SKM-1 (cell line): ENCODE measurements around the gene PSIP1.
"Not testable (repeated sequence)": the region's sequence is repeated elsewhere in the genome, so short reads cannot be mapped to it uniquely, and the experiment has no call there.

Source experiments
- DNase-seq: peaks from one replicate; lab custom pipeline; 2025; ENCODE audit not compliant: unreplicated experiment; lab: John Stamatoyannopoulos, UW

PSIP1 gene

DNA sequence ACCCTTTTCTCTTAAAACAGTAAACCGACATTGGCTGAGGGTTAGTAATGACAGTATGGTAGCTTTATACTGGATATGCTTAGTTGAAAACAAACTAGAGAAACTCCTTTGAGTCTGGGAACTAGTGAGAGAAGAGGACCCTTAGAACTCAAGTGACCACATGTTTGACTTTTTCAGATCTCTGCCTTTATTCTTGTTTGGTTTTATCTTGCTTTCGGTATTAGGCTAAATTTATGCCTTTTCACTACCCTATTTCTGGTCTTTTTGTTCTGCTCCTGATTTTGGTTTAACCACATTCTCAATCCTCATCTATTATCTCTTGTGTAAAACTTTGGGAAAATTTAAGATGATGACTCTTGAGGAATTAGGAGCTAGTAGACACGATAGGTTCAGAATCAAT, 77.1 kb downstream of the PSIP1 start:
- DNase-seq = no peak

- DNase-seq = no peak
Measured at GRCh38 chr9:15433191-15433590, 77.6 kb downstream of the PSIP1 start.

- no peak for DNase-seq
Measured at GRCh38 chr9:15430920-15431844, 79.6 kb downstream of the PSIP1 start.

DNA sequence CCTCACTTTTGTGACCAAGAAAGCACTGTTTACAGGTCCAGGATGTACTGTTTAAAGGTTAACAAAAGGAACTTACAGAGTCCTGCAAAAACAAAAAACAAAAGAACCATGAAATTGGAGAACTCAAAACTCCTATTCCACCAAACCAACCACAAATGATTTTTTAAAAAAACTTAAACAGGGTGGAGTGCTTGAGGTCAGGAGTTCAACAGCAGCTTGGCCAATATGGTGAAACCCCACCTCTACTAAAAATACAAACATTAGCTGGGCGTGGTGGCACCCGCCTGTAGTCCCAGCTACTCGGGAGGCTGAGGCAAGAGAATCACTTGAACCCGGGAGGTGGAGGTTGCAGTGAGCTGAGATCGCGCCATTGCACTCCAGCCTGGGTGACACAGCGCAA, 83.1 kb downstream of the PSIP1 start:
- DNase-seq = not testable (repeated sequence)

DNA sequence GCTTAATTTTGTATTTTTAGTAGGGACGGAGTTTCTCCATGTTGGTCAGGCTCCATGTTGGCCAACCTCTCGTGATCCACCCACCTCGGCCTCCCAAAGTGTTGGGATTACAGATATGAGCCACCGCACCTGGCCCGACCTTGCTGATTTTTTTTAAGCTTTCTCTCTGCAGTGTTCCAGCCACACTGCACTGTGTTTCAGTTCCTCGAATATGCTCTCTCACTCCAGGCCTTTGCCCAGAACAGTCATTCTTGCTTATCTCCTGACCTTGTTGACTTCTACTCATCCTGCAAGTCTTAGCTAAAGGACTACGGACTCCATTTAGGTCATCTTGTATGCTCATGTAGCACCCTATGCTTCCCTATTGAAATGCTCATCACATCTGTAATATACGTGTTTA, 84.8 kb downstream of the PSIP1 start:
- no peak for DNase-seq

DNA sequence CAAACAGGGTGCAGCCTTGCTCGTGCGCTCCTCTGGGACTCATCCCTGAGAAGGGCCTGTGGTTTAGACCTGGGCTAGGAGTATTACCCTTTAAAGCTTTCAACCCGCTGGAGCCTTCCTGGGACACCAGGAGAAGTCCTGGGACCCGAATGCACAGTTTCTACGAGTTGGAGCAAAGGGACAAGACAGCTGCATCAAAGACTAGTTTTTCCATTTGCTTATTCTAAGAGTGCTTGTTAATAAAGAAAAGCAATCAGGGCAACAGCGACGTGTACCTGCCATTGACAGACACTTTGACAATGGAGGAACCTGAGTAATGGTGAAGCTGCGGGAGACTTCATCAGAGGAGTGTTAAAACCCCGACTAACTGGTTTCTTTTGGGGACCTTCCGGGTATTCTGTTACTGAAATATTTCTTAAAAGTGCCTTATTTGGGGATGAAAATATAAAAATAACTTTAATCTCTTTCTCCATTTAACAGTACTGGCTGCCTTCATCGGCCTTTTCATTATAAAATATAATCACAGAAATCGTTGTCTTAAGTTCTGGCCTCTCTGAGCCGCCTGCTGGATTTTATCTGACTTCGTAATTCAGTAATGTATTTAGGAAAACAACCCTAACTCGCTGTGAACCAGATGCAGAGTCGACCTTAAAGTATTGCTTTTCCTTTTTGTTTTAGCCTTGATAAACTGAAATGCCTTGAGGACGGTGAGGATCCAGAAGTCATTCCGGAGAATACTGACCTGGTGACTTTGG, 87.4 kb downstream of the PSIP1 start:
- DNase-seq = no peak

DNA sequence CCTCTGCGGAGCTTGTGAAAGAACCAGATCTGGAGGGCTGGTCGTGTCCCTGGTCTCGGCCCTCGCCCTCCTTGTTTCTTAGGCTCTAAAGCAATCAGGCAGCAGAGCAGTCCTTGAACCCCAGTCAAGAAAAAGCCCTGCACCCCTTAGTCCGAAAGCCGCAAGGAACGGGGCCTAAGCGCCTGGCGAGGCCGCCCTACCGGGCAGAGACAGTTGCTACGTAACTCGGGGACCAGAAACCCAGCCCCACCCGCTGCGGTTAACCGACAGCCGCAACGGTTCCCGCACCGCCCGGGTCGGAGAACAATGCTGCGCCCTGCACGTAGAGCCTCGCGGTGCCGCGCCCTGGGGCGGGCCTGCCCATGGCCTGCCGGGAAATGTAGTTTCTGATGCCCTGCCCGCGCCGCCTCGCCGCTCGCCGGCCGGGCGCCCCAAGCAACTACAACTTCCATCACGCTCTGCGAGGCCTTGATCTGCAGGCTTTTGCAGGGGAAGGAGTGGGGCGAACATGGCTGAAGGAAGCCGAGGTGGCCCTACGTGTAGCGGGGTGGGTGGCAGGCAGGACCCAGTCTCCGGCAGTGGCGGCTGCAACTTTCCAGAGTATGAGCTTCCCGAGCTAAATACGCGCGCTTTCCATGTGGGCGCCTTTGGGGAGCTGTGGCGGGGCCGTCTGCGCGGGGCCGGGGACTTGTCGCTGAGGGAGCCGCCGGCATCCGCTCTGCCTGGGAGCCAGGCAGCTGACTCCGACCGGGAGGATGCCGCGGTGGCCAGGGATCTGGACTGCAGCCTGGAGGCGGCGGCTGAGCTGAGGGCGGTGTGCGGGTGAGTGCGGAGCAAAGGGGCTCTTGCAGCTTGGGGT, 88.2 kb downstream of the PSIP1 start, which contains the start of gene SNAPC3:
TSS of gene SNAPC3 (plus strand) at position 505 of the 859 bp plus-strand sequence. CDS start at position 509, 4 bp downstream.
- peak; percentile 93 for DNase-seq

DNA sequence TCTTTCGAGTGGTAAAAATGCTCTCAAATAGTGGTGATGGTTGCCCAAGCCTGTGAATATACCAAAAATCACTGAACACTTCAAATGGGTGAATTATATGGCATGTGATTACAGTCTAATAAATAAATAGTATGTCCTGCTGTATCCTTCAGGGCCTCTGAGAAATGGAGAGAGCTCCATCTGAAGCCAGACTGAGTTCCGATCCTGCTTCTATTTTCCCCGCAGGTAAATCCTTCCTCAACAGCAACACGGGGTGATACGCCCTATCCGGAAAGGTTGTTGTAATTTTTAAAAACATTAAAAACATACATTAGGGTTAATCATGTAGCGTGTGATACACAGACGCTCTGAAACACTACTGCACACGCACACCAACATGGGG, 88.8 kb downstream of the PSIP1 start:
- no peak for DNase-seq

GRCh38 chr9:15421532-15421931, 89.2 kb downstream of the PSIP1 start:
- DNase-seq = no peak

DNA sequence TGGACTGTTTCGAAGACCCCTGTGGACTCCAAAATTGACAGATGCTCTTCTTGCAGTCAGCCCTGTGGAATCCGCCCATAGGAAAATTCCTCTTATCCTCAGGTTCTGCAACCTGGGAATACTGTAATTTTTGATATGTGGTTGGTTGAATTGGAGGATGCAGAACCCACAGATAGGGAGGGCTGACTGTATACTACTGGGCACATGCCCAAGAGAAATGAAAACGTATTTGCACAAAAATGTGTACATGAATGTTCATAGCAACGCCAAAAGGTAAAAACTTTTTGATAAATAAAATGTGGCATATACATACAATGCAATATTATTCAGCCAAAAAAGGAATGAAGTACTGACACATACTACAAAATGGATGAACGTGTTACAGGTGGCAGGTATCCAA, 90.0 kb downstream of the PSIP1 start:
- no peak for DNase-seq

- no peak for DNase-seq
Measured at GRCh38 chr9:15417626-15418025, 93.1 kb downstream of the PSIP1 start.

- no peak for DNase-seq
Measured at GRCh38 chr9:15416880-15417279, 93.9 kb downstream of the PSIP1 start.
